Mesothelial cell of epicardium (in vitro differentiated cells): Measurements from ENCODE around the gene AIMP2. TPM values are rescaled to one million over a fixed set of nuclear protein-coding genes. Genes with fewer than 3 reads are reported as not detected.
"Not testable (repeated sequence)": the region's sequence is repeated elsewhere in the genome, so short reads cannot be mapped to it uniquely, and the experiment has no call there.

Experiments
- DNase-seq, 2 experiments: peaks; one replicate each; pipeline ENCODE4 v3.0.0; 2021; ENCODE audit warnings: low spot score in 2 of 2; ENCODE audit not compliant: unreplicated experiment in 2 of 2
- H3K27ac Mint-ChIP-seq: 2 replicates; pipeline ENCODE4 v1.8.0; 2021; ENCODE audit warnings: mixed read lengths
- H3K27me3 Mint-ChIP-seq: 2 replicates; pipeline ENCODE4 v1.8.0; 2021; ENCODE audit warnings: low read depth, mixed read lengths
- H3K36me3 Mint-ChIP-seq: 2 replicates; pipeline ENCODE4 v1.8.0; 2021; ENCODE audit warnings: mixed read lengths
- H3K4me1 Mint-ChIP-seq: 2 replicates; pipeline ENCODE4 v1.8.0; 2021; ENCODE audit warnings: mixed read lengths
- H3K4me3 Mint-ChIP-seq: 2 replicates; pipeline ENCODE4 v1.8.0; 2021; ENCODE audit warnings: mild to moderate bottlenecking, moderate library complexity, mixed read lengths
- H3K9me3 Mint-ChIP-seq: 2 replicates; pipeline ENCODE4 v1.8.0; 2021; ENCODE audit warnings: mixed read lengths
- CTCF ChIP-seq: fragments of 200-600 bp; sonication (generic); IDR thresholded peaks from one replicate; pipeline ENCODE4 v1.5.0; 2021; ENCODE audit warnings: antibody characterized with exemption; ENCODE audit not compliant: unreplicated experiment
- total RNA-seq: library from RNA; stranded (reverse); gene quantifications from 3 replicates; pipeline ENCODE4 v1.2.1, GENCODE V29; 2021

Gene AIMP2
- total RNA-seq, 1 donor from 2014 or later = 26.9 TPM

- no peaks in the 10 kb centered on the region for H3K27me3 Mint-ChIP-seq
- H3K27ac Mint-ChIP-seq = no peak overlapping the region
- DNase-seq = no peak
Observed at GRCh38 chr7:6056616-6057015, 47.5 kb downstream of the AIMP2 start.

GRCh38 chr7:6057316-6058129 is 48.5 kb downstream of the AIMP2 start:
- no peak for TF ChIP-seq CTCF
- Mint-ChIP-seq H3K36me3 (peaks cover 4% of the 10 kb centered on the region), H3K27me3 (no peaks in the 10 kb centered on the region), H3K27ac (peak overlapping the region; percentile 98), H3K4me1 (peaks cover 23% of the 10 kb centered on the region), H3K9me3 (no peaks in the 10 kb centered on the region), H3K4me3 (peak overlapping the region; percentile 95)
- DNase-seq = no peak

More at GRCh38 chr7:6056616-6057015, 47.5 kb downstream of the AIMP2 start:
- H3K4me1 Mint-ChIP-seq = peaks cover 23% of the 10 kb centered on the region
- no peak for TF ChIP-seq CTCF
- H3K4me3 Mint-ChIP-seq = peak overlapping the region; percentile 95
- peaks cover 4% of the 10 kb centered on the region for H3K36me3 Mint-ChIP-seq
- H3K9me3 Mint-ChIP-seq = no peaks in the 10 kb centered on the region

- not testable (repeated sequence) for H3K36me3 Mint-ChIP-seq, H3K27ac Mint-ChIP-seq, H3K9me3 Mint-ChIP-seq, H3K27me3 Mint-ChIP-seq, DNase-seq, H3K4me3 Mint-ChIP-seq
- H3K4me1 Mint-ChIP-seq = peaks cover 23% of the 10 kb centered on the region
Observed at GRCh38 chr7:6059941-6060340, 50.9 kb downstream of the AIMP2 start.

- H3K4me1 Mint-ChIP-seq = no peaks in the 10 kb centered on the region
- H3K9me3 Mint-ChIP-seq = no peaks in the 10 kb centered on the region
- no peaks in the 10 kb centered on the region for H3K27me3 Mint-ChIP-seq
- no peaks in the 10 kb centered on the region for H3K36me3 Mint-ChIP-seq
- H3K27ac Mint-ChIP-seq = no peak overlapping the region
- no peak for DNase-seq
- no peak overlapping the region for H3K4me3 Mint-ChIP-seq
- TF ChIP-seq CTCF = no peak
Observed at GRCh38 chr7:6071406-6071805, 62.3 kb downstream of the AIMP2 start.

Other genes starting within 250 kb of the AIMP2 start
- 41.9 to 43.5 TPM (median 42.5 TPM) in 3 replicates for gene RNF216, start 227.6 kb upstream of the AIMP2 start, total RNA-seq
- 0.45 to 0.49 TPM in 2 of 3 replicates, not detected in the other for gene OCM, start 128.5 kb upstream of the AIMP2 start, total RNA-seq
- gene CCZ1, start 110.5 kb upstream of the AIMP2 start, total RNA-seq = 82.3 to 91.8 TPM (median 90.5 TPM) in 3 replicates
- 0.38 to 0.66 TPM (median 0.54 TPM) in 3 replicates for gene RSPH10B, start 38.6 kb upstream of the AIMP2 start, total RNA-seq
- 23.3 to 26.1 TPM (median 25.2 TPM) in 3 replicates for gene PMS2, start 223 bp upstream of the AIMP2 start, total RNA-seq
- 0.20 to 0.29 TPM in 2 of 3 replicates, not detected in the other for gene ANKRD61, start 22.1 kb downstream of the AIMP2 start, total RNA-seq
- 114 to 115 TPM (median 115 TPM) in 3 replicates for gene EIF2AK1, start 49.9 kb downstream of the AIMP2 start, total RNA-seq
- 22.5 to 25.8 TPM (median 23.6 TPM) in 3 replicates for gene USP42, start 95.7 kb downstream of the AIMP2 start, total RNA-seq